SU-DHL-6 (cell line): ENCODE data around the gene WIPF1.

ENCODE experiments used
- EZH2phosphoT487 ChIP-seq: fragments of 200-600 bp; sonication (generic), shearing (Covaris generic); conservative IDR thresholded peaks from 2 replicates; pipeline ENCODE4 v1.6.1; 2018; ENCODE audit warnings: mild to moderate bottlenecking, antibody characterized with exemption, low read length, moderate library complexity, mixed read lengths
- TF ChIP-seq, protein P1 (sequence below): fragments of 200-600 bp; sonication (generic); IDR thresholded peaks from one replicate; pipeline ENCODE4 v1.5.1; 2017; ENCODE audit warnings: antibody characterized with exemption, mild to moderate bottlenecking, low read length, moderate library complexity; ENCODE audit not compliant: insufficient read depth, poor library complexity, severe bottlenecking

DNA sequence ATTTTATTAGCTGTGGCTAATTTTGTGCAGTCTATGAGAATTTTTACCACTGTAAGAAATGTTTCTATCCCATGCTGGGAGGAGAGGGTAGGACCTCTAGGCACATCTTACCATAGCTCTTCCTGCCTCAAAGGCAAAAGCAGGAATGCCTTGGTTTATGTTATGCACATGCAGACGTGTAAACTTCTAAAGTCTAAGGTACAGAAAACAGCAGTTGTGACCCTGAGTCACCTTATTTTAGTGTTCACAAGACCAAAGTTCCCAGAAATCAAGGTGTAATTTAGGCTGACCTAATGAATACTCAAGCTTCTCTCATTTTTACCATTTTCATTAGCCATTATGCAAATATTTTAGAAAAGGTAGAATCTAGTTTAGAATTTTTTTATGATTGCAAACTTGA, 15.4 kb upstream of the WIPF1 start:
- TF ChIP-seq, protein P1, sequence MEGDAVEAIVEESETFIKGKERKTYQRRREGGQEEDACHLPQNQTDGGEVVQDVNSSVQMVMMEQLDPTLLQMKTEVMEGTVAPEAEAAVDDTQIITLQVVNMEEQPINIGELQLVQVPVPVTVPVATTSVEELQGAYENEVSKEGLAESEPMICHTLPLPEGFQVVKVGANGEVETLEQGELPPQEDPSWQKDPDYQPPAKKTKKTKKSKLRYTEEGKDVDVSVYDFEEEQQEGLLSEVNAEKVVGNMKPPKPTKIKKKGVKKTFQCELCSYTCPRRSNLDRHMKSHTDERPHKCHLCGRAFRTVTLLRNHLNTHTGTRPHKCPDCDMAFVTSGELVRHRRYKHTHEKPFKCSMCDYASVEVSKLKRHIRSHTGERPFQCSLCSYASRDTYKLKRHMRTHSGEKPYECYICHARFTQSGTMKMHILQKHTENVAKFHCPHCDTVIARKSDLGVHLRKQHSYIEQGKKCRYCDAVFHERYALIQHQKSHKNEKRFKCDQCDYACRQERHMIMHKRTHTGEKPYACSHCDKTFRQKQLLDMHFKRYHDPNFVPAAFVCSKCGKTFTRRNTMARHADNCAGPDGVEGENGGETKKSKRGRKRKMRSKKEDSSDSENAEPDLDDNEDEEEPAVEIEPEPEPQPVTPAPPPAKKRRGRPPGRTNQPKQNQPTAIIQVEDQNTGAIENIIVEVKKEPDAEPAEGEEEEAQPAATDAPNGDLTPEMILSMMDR: no peak
- TF ChIP-seq EZH2phosphoT487: no peak
